ENCODE data around the gene BRSK2.

The BRSK2 gene

GRCh38 chr11:1394936-1395772, 5.4 kb downstream of the BRSK2 start:
- DNase-seq, result no peak

GRCh38 chr11:1395773-1396374, 6.1 kb downstream of the BRSK2 start:
- DNase-seq, result peak in 1 of 56 donors; percentile 46

GRCh38 chr11:1396375-1396841, 6.7 kb downstream of the BRSK2 start:
- DNase-seq, result no peak

- peak in 55 of 56 donors; percentile 42 to 96 (median 90) for DNase-seq
Observed at GRCh38 chr11:1397146-1397861, 7.6 kb downstream of the BRSK2 start.

GRCh38 chr11:1397862-1398527, 8.3 kb downstream of the BRSK2 start:
- peak in 8 of 56 donors; percentile 36 to 55 (median 43) for DNase-seq

GRCh38 chr11:1398528-1399235, 8.9 kb downstream of the BRSK2 start:
- DNase-seq, result no peak

GRCh38 chr11:1399386-1400316, 9.9 kb downstream of the BRSK2 start:
- DNase-seq, result no peak

- DNase-seq, result no peak
Observed at GRCh38 chr11:1400317-1401170, 10.8 kb downstream of the BRSK2 start.

- no peak for DNase-seq
Observed at GRCh38 chr11:1401171-1401445, 11.4 kb downstream of the BRSK2 start.

- DNase-seq, result peak in 47 of 56 donors; percentile 12 to 83 (median 51)
Observed at GRCh38 chr11:1401656-1402221, 12.0 kb downstream of the BRSK2 start.

GRCh38 chr11:1402355-1403077, 12.8 kb downstream of the BRSK2 start:
- peak in 1 of 56 donors; percentile 57 for DNase-seq

GRCh38 chr11:1403078-1403620, 13.4 kb downstream of the BRSK2 start:
- no peak for DNase-seq

- no peak for DNase-seq
Observed at GRCh38 chr11:1403721-1404460, 14.2 kb downstream of the BRSK2 start.

GRCh38 chr11:1404461-1405185, 14.9 kb downstream of the BRSK2 start:
- DNase-seq, result no peak

- DNase-seq, result no peak
Observed at GRCh38 chr11:1405186-1406020, 15.7 kb downstream of the BRSK2 start.

All from nucleus accumbens (tissue), 56 donors.